ENCODE data around the gene CDC45. TPM values are rescaled to one million over a fixed set of nuclear protein-coding genes. Genes with fewer than 3 reads are reported as not detected.

Gene CDC45
- total RNA-seq, 1 donor from 2014 or later, result 3.9 TPM

DNA sequence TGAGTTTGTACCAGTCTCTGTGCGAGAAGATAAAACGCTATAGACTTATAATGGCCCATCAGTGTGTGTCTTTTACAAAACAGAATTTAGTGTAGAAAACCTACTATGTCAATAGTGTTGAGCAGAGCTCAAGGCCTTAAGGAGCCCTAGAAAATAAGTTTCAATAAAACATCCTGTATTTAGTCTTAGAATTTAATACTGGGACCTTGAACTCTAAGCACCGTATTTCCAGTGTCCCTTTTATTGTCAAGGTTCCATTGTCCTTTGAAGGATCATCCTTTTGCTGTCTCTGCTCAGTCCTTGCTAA, 16.6 kb downstream of the CDC45 start:
- H3K27ac Mint-ChIP-seq, result no peak overlapping the region

GRCh38 chr22:19497245-19497644, 17.5 kb downstream of the CDC45 start:
- Mint-ChIP-seq H3K27ac (no peak overlapping the region), H3K36me3 (ENCODE audit: low read depth) (no peaks in the 10 kb centered on the region), H3K4me1 (no peaks in the 10 kb centered on the region), H3K27me3 (no peaks in the 10 kb centered on the region), H3K9me3 (no peaks in the 10 kb centered on the region), H3K4me3 (no peak overlapping the region)
- CTCF ChIA-PET, result no interaction called here
- POLR2A ChIA-PET, result no interaction called here
- ATAC-seq (ENCODE audit: low read depth), result no peak
- DNase-seq, result no peak
- intact Hi-C loops (cut with micrococcal nuclease), result no loop called here
- no peak for TF ChIP-seq CTCF (IDR thresholded peaks at IDR 0.05)

More for the DNA sequence above, 16.6 kb downstream of the CDC45 start:
- Mint-ChIP-seq H3K4me3 (no peak overlapping the region), H3K36me3 (ENCODE audit: low read depth) (no peaks in the 10 kb centered on the region), H3K4me1 (no peaks in the 10 kb centered on the region), H3K27me3 (no peaks in the 10 kb centered on the region), H3K9me3 (no peaks in the 10 kb centered on the region)
- ATAC-seq (ENCODE audit: low read depth), result no peak
- ChIA-PET CTCF (interaction anchor here (0.6 to 0.8 kb wide), 2 partner anchors 134 to 317 kb away, joined by 3 to 5 read pairs; no protein-coding TSS in a partner anchor), POLR2A (no interaction called here)
- no peak for DNase-seq
- intact Hi-C loops (cut with micrococcal nuclease), result loop anchor here (1.0 kb wide), 1 partner anchor 134 kb away; no protein-coding TSS in a partner anchor
- TF ChIP-seq CTCF (IDR thresholded peaks at IDR 0.05), result no peak

DNA sequence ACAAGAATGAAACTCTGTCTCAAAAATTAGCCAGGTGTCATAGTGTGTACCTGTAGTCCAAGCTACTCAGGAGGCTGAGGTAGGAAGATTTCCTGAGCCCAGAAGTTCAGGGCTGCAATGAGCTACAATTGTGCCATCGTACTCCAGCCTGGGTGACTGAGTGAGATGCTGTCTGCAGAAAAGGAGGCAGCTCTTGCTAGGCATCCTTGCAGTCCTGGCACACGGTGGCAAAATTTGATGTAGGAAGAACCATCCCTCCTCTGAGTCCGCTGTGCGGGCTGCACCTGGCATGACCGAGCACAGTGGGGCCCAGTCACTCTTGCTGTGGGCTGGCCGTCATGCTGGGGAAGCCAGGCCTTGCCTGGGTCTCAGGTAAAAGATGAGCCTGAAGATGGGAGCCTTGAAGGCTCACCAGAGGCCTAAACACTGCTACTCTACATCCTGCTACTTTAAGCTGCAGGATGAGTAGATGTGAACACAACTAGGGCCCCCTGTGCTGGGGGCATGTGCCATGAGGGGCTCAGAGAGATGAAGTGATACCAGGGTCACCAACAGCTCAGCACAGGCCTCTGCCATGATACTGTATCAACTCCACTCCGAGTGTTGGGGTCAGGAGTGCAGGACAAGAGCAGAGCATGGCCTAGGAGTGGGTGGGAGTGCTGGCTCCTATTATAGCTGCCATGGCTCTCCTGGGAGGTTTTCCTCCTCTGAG, 18.6 kb downstream of the CDC45 start:
- ATAC-seq (ENCODE audit: low read depth), result no peak
- H3K27ac Mint-ChIP-seq, result no peak overlapping the region
- CTCF ChIA-PET, result no interaction called here
- H3K27me3 Mint-ChIP-seq, result no peaks in the 10 kb centered on the region
- POLR2A ChIA-PET, result no interaction called here
- no peaks in the 10 kb centered on the region for H3K4me1 Mint-ChIP-seq
- no peak for DNase-seq
- H3K9me3 Mint-ChIP-seq, result no peaks in the 10 kb centered on the region
- no peaks in the 10 kb centered on the region for H3K36me3 Mint-ChIP-seq (ENCODE audit: low read depth)
- no peak overlapping the region for H3K4me3 Mint-ChIP-seq
- no peak for TF ChIP-seq CTCF (IDR thresholded peaks at IDR 0.05)
- intact Hi-C loops (cut with micrococcal nuclease), result no loop called here

DNA sequence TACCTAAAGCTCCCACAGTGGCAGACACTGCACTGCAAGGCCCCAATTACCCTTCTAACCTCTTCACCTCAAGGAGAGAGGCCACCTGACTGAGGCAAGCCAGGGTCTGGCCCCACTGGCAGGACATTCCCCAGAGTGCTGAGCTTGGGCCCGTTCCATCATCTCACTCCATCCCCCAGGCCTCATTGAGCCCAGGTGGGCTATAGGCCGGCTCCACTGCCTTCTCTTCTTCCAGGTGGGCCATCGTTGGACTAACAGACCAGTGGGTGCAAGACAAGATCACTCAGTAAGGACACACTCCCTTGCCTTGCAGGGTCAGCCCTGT, 19.1 kb downstream of the CDC45 start:
- H3K9me3 Mint-ChIP-seq, result no peaks in the 10 kb centered on the region
- DNase-seq (no peak), ATAC-seq (ENCODE audit: low read depth) (no peak)
- POLR2A ChIA-PET, result no interaction called here
- intact Hi-C loops (cut with micrococcal nuclease), result no loop called here
- no peak overlapping the region for H3K27ac Mint-ChIP-seq
- no peaks in the 10 kb centered on the region for H3K36me3 Mint-ChIP-seq (ENCODE audit: low read depth)
- H3K27me3 Mint-ChIP-seq, result no peaks in the 10 kb centered on the region
- H3K4me1 Mint-ChIP-seq, result no peaks in the 10 kb centered on the region
- H3K4me3 Mint-ChIP-seq, result no peak overlapping the region
- TF ChIP-seq CTCF (IDR thresholded peaks at IDR 0.05), result no peak
- CTCF ChIA-PET, result no interaction called here

DNA sequence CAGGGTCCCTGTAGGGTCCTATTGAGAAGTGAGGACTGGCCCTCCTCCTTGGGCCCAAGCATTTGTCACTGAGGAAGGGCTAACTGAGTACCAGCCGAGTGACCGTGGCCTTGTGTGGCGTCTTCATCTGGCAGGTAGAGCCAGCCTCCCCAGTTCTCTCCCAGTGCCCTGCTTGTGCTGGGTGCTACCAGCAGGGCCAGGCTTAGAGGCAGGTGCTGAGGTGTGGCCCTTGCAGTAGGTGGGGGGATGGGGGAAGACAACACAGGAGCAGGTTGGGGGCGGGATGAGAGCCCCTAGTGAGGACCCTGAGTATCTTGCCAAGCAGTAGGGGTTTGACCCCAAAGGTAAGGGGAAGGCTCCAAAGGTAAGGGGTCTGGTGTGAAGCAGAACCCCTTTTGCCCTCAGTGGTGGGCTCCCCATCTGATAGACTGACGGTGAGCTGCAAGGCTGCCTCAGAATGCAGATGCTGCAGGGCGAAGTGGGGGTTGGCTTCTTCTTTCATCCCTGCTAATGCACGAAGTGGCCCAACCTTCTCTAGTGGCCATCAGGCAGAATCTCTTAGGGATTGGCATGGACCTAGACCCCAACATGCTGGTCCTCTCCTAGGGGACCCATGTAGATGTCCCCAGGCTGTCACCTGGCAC, 19.6 kb downstream of the CDC45 start:
- Mint-ChIP-seq H3K27ac (no peak overlapping the region), H3K4me1 (no peaks in the 10 kb centered on the region), H3K4me3 (no peak overlapping the region), H3K9me3 (no peaks in the 10 kb centered on the region), H3K36me3 (ENCODE audit: low read depth) (no peaks in the 10 kb centered on the region), H3K27me3 (no peaks in the 10 kb centered on the region)
- ATAC-seq (ENCODE audit: low read depth) (no peak), DNase-seq (no peak)
- intact Hi-C loops (cut with micrococcal nuclease), result no loop called here
- POLR2A ChIA-PET, result no interaction called here
- CTCF ChIA-PET, result no interaction called here
- TF ChIP-seq CTCF (IDR thresholded peaks at IDR 0.05), result no peak

Data from activated B cell treated with CpG ODN at 0.5 μM for 24 hours (primary cell).